ENCODE measurements around the gene RSPH10B2.
"Not testable (repeated sequence)": the region's sequence is repeated elsewhere in the genome, so short reads cannot be mapped to it uniquely, and the experiment has no call there.

Gene RSPH10B2

DNA sequence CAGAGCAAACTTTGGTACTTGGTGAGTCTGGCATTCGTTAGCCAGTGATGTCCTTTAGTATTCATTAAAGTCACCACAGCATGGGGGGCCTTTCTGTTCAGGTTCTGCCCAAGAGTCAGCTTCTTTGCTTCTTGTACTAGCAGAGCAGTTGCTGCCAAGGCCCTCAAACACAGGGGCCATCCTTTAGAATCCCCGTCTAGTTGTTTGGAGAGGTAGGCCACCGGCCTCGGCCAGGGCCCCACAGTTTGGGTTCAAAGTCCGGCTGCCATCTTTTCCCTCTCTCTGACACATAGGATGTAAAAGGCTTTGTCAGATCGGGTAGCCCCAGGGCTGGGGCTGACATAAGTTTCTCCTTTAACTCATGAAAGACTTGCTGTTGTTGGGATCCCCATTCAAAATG is 89.8 kb downstream of the RSPH10B2 start:
- H3K9me2 ChIP-seq (replicated peaks; ENCODE audit: insufficient read depth, low read length); H3K79me2 ChIP-seq (ENCODE audit: low read length); H2AFZ ChIP-seq (ENCODE audit: low read length); H3F3A ChIP-seq (ENCODE audit: insufficient read depth, low read length); H3K9me3 ChIP-seq (replicated peaks; ENCODE audit: insufficient read depth, low read length); H3K27ac ChIP-seq (ENCODE audit: low read length); DNase-seq; H3K4me2 ChIP-seq (ENCODE audit: low read depth, low read length); H3K27me3 ChIP-seq (replicated peaks; ENCODE audit: insufficient read depth, low read length); H3K4me1 ChIP-seq (ENCODE audit: low read length); H3K9ac ChIP-seq (ENCODE audit: low read length); H4K20me1 ChIP-seq (ENCODE audit: insufficient read depth, low read length); H3K36me3 ChIP-seq (replicated peaks; ENCODE audit: insufficient read depth, low read length); H3K4me3 ChIP-seq (ENCODE audit: low read length): not testable (repeated sequence)

DNA sequence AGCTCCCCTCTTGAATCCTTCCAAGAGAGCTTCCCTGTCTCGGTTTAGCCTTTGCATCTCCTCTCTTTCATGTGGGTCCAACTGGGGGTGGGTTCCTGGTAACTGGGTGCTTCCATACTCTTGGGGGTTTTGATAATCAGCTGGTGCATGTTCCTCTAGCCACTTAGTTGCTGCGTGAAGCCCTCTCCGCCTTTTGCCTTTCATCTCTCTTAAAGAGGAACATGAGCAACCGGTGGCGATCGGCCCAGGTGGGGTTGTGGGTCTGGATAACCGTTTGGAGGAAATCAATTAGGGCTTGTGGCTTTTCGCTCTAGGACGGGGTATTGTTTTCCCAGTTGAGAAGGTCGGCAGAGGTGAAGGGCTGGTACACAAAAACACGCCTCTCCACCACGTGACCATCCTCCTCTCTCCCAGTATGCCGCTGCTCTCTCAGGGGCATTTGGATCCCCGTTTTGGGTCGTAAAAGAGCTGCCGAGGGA is 92.1 kb downstream of the RSPH10B2 start:
- not testable (repeated sequence) for H3K4me2 ChIP-seq (ENCODE audit: low read depth, low read length); H2AFZ ChIP-seq (ENCODE audit: low read length); H3K27me3 ChIP-seq (replicated peaks; ENCODE audit: insufficient read depth, low read length); H3K9me2 ChIP-seq (replicated peaks; ENCODE audit: insufficient read depth, low read length); H3K9ac ChIP-seq (ENCODE audit: low read length); H3F3A ChIP-seq (ENCODE audit: insufficient read depth, low read length); H3K4me1 ChIP-seq (ENCODE audit: low read length); H3K79me2 ChIP-seq (ENCODE audit: low read length); H4K20me1 ChIP-seq (ENCODE audit: insufficient read depth, low read length); H3K27ac ChIP-seq (ENCODE audit: low read length); H3K4me3 ChIP-seq (ENCODE audit: low read length); H3K9me3 ChIP-seq (replicated peaks; ENCODE audit: insufficient read depth, low read length); DNase-seq; H3K36me3 ChIP-seq (replicated peaks; ENCODE audit: insufficient read depth, low read length)

GRCh38 chr7:6847751-6848150 is 93.8 kb downstream of the RSPH10B2 start:
- H4K20me1 ChIP-seq (ENCODE audit: insufficient read depth, low read length); H3K27me3 ChIP-seq (replicated peaks; ENCODE audit: insufficient read depth, low read length); DNase-seq: not testable (repeated sequence)

More at GRCh38 chr7:6847751-6848150, 93.8 kb downstream of the RSPH10B2 start:
- not testable (repeated sequence) for H3F3A ChIP-seq (ENCODE audit: insufficient read depth, low read length); H3K4me1 ChIP-seq (ENCODE audit: low read length); H3K27ac ChIP-seq (ENCODE audit: low read length); H3K9me2 ChIP-seq (replicated peaks; ENCODE audit: insufficient read depth, low read length); H3K4me2 ChIP-seq (ENCODE audit: low read depth, low read length); H3K36me3 ChIP-seq (replicated peaks; ENCODE audit: insufficient read depth, low read length); H3K9me3 ChIP-seq (replicated peaks; ENCODE audit: insufficient read depth, low read length); H2AFZ ChIP-seq (ENCODE audit: low read length); H3K4me3 ChIP-seq (ENCODE audit: low read length); H3K9ac ChIP-seq (ENCODE audit: low read length); H3K79me2 ChIP-seq (ENCODE audit: low read length)
